Right cardiac atrium (tissue), 5 donors: ENCODE results near the gene PSIP1. TPM values are rescaled to one million over a fixed set of nuclear protein-coding genes. Genes with fewer than 3 reads are reported as not detected.
"Not testable (repeated sequence)": the region's sequence is repeated elsewhere in the genome, so short reads cannot be mapped to it uniquely, and the experiment has no call there.

Experiments
- ATAC-seq, 2 donors: fragments of 200-7000 bp; cut with Tn5 transposase; one replicate each; pipeline versions ENCODE4 v1.8.0 to v1.9.1; 2020; ENCODE audit warnings: moderate library complexity in 2 of 2, mild to moderate bottlenecking in 1 of 2
- DNase-seq, 3 donors: peaks; one replicate each; pipeline ENCODE4 v3.0.0-alpha.2; 2020
- H3K27ac ChIP-seq: one replicate; pipeline ENCODE4 v1.5.1; 2013; ENCODE audit warnings: mild to moderate bottlenecking, low read length, control low read depth, moderate library complexity
- H3K27me3 ChIP-seq: one replicate; pipeline ENCODE4 v1.6.1; 2013; ENCODE audit not compliant: control insufficient read depth, insufficient read depth
- H3K4me1 ChIP-seq: one replicate; pipeline ENCODE4 v1.6.1; 2013; ENCODE audit warnings: low read length; ENCODE audit not compliant: control insufficient read depth, insufficient read depth
- H3K4me3 ChIP-seq: one replicate; pipeline ENCODE4 v1.5.1; 2013; ENCODE audit warnings: low read length, control low read depth
- H3K9me3 ChIP-seq: one replicate; pipeline ENCODE4 v1.6.1; 2013; ENCODE audit warnings: low read length; ENCODE audit not compliant: control insufficient read depth
- WGBS: extraction: QIAGEN DNeasy Blood & Tissue Kit; methylation state at CpG from one replicate; pipeline ENCODE4 v1.1.7; 2013; 5-methylcytosine and 5-hydroxymethylcytosine counted together
- intact Hi-C, 4 donors: fragments of 100-400 bp; cut with DNase I; formaldehyde crosslinking; loops; one replicate each; pipeline versions ENCODE4 v1.11.0 to v1.14.0; 2022 to 2023
- polyA plus RNA-seq: library from polyadenylated mRNA; stranded (reverse); fragments of 200-250 nt; gene quantifications from one replicate; pipeline ENCODE4 v1.2.3, GENCODE V29; 2013
- total RNA-seq, 4 donors: library from RNA; stranded (reverse); fragmentation: NEBNext Ultra II Directional; extraction: Animal tissue kit (Norgen Biotek cat#: 25700); gene quantifications; one replicate each; pipeline ENCODE4 v1.2.1, GENCODE V29; 2021
- donor health status: healthy with polysubstance abuse.
- donor health status: DM: no; HTN: yes; CAD: no.
- donor health status: DM: no; HTN: no; CAD: no.
- donor health status: DM: no; HTN: yes; CAD: no; lungs with severe emphysema.
- donor health status: DM: yes; HTN: yes; CAD: no.

The PSIP1 gene
- total and polyA plus RNA-seq, 5 donors: 21.7 to 39.5 (median 36.4) TPM

DNA sequence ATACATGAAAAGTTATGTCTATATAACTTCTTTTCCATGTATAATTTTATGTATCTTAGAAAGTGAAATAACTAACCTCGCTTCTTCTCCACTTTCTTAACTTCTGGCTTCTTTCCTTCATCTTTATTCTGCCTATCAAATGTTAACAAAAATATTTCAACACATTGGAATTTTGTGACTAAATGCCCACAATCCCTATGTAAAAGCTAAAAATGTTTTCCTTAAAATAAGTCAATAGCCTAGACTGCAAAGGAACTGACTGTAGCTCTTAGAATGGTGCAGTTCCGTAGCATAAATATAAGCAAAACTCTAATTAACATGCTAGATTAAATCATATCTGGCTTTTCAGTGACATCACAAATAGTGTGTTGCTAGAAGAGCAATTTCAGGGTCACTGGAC, 40.9 kb downstream of the PSIP1 start:
- Histone ChIP-seq H3K4me3 (no peak overlapping the region), H3K9me3 (no peaks in the 10 kb centered on the region), H3K27ac (no peak overlapping the region), H3K4me1 (no peaks in the 10 kb centered on the region), H3K27me3 (no peaks in the 10 kb centered on the region)
- no peak for DNase-seq
- ATAC-seq: no peak
- 91% methylated on average over 2 of the region's 2 CpGs for WGBS
- intact Hi-C loops: no loop called here

GRCh38 chr9:15469406-15469805, 41.4 kb downstream of the PSIP1 start:
- no peak overlapping the region for H3K4me3 ChIP-seq
- H3K4me1 ChIP-seq: no peaks in the 10 kb centered on the region
- no peaks in the 10 kb centered on the region for H3K27me3 ChIP-seq
- no peak overlapping the region for H3K27ac ChIP-seq
- intact Hi-C loops: no loop called here
- WGBS: 69% methylated on average over 1 of the region's 1 CpG
- ATAC-seq: no peak
- H3K9me3 ChIP-seq: no peaks in the 10 kb centered on the region
- no peak for DNase-seq

DNA sequence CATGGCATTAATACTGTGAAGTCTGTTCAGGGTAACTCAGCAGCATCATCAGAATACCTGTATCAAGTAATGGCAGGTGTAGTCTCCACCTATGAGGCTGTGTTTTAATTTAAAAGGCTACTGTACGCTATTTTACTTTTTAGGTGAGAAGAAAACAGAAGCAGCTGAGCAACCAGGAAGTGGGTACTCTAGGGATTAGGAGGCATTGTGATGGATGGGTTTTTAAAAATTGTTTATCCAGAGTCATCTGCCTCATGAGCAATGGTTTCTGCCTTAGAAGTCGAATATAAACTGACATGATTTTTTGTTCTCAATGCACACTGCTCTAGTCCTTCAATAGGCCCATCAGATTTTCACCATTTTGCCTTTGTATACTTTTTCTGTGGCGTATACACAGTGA, 42.6 kb downstream of the PSIP1 start:
- Histone ChIP-seq H3K27me3 (no peaks in the 10 kb centered on the region), H3K4me3 (no peak overlapping the region), H3K9me3 (no peaks in the 10 kb centered on the region), H3K27ac (no peak overlapping the region), H3K4me1 (no peaks in the 10 kb centered on the region)
- 82% methylated on average over 3 of the region's 3 CpGs for WGBS
- ATAC-seq: no peak
- intact Hi-C loops: no loop called here
- DNase-seq: no peak

- Histone ChIP-seq H3K4me1 (no peaks in the 10 kb centered on the region), H3K27ac (no peak overlapping the region), H3K9me3 (no peaks in the 10 kb centered on the region), H3K27me3 (no peaks in the 10 kb centered on the region), H3K4me3 (no peak overlapping the region)
- ATAC-seq: peak in 1 of 2 donors; percentile 64
- intact Hi-C loops: no loop called here
- WGBS: 44% methylated on average over 2 of the region's 2 CpGs
- no peak for DNase-seq
These were observed 49.2 kb downstream of the PSIP1 start for GRCh38 chr9:15461601-15462000.

DNA sequence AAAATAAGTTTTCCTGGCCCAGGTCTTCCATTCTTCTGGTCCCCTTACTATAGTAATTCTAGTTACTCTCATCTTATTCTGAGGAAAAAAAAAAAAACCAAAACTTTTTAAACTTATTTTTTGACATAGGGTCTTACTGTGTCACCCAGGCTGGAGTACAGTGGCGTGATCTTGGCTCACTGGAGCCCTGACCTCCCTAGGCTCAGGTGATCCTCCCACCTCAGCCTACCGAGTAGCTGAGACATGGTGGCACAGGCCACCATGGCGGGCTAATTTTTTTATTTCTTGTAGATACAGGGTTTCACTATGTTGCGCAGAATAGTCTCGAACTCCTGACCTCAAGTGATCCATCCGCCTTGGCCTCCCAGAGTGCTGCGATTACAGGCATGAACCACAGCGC, 49.7 kb downstream of the PSIP1 start:
- Histone ChIP-seq H3K4me3 (no peak overlapping the region), H3K9me3 (no peaks in the 10 kb centered on the region), H3K27ac (no peak overlapping the region), H3K27me3 (no peaks in the 10 kb centered on the region), H3K4me1 (no peaks in the 10 kb centered on the region)
- ATAC-seq (no peak), DNase-seq (no peak)
- WGBS: 96% methylated on average over 8 of the region's 8 CpGs
- intact Hi-C loops: no loop called here

- Histone ChIP-seq H3K9me3 (no peaks in the 10 kb centered on the region), H3K27me3 (no peaks in the 10 kb centered on the region), H3K4me3 (no peak overlapping the region), H3K4me1 (no peaks in the 10 kb centered on the region), H3K27ac (no peak overlapping the region)
- ATAC-seq: no peak
- intact Hi-C loops: no loop called here
- 94% methylated on average over 5 of the region's 5 CpGs for WGBS
- no peak for DNase-seq
These were observed 56.8 kb downstream of the PSIP1 start for GRCh38 chr9:15453956-15454355.

DNA sequence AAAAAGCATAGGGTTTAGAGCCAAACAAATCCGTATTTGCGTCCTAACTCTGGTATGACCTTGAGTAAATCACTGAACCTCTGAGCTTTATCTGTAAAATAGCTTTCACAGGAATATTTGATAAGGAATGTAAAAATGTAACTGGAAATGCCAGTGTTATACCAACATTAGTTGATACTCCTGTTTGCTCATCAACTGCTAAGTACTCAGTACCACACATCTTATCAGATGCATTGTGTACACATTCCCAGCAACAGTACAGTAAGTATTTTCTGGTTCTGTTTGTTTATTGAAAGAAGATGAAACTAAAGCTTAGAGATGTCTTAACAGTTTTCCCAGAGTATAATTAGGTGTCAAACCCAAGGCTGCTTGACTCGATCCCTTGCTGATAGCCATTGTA, 66.6 kb downstream of the PSIP1 start:
- Histone ChIP-seq H3K27ac (no peak overlapping the region), H3K9me3 (no peaks in the 10 kb centered on the region), H3K4me1 (peaks cover 3% of the 10 kb centered on the region), H3K4me3 (no peak overlapping the region), H3K27me3 (no peaks in the 10 kb centered on the region)
- DNase-seq (no peak), ATAC-seq (no peak)
- WGBS: 78% methylated on average over 3 of the region's 3 CpGs
- intact Hi-C loops: no loop called here

- 99% methylated on average over 33 of the region's 33 CpGs for WGBS
- intact Hi-C loops, H3K9me3 ChIP-seq, DNase-seq, ATAC-seq, H3K27me3 ChIP-seq, H3K27ac ChIP-seq, H3K4me3 ChIP-seq, H3K4me1 ChIP-seq: not testable (repeated sequence)
These were observed 68.5 kb downstream of the PSIP1 start for GRCh38 chr9:15442264-15442663.

DNA sequence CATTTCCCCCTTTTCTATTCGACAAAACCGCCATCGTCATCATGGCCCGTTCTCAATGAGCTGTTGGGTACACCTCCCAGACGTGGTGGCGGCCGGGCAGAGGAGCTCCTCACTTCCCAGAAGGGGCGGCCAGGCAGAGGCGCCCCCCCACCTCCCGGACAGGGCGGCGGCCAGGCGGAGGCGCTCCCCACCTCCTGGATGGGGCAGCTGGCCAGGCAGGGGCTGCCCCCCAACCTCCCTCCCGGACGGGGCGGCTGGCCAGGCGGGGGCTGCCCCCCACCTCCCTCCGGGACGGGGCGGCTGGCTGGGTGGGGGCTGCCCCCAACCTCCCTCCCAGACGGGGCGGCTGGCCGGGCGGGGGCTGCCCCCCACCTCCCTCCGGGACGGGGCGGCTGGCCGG, 68.9 kb downstream of the PSIP1 start:
- DNase-seq, H3K9me3 ChIP-seq, ATAC-seq, H3K4me3 ChIP-seq, H3K4me1 ChIP-seq, intact Hi-C loops, H3K27me3 ChIP-seq, H3K27ac ChIP-seq: not testable (repeated sequence)
- 94% methylated on average over 24 of the region's 29 CpGs for WGBS

GRCh38 chr9:15438891-15439290, 71.9 kb downstream of the PSIP1 start:
- H3K4me1 ChIP-seq: peaks cover 4% of the 10 kb centered on the region
- no peak overlapping the region for H3K4me3 ChIP-seq
- ATAC-seq: no peak
- no peak overlapping the region for H3K27ac ChIP-seq
- intact Hi-C loops: no loop called here
- no peaks in the 10 kb centered on the region for H3K9me3 ChIP-seq
- H3K27me3 ChIP-seq: no peaks in the 10 kb centered on the region
- no peak for DNase-seq
- WGBS: 97% methylated on average over 7 of the region's 7 CpGs

DNA sequence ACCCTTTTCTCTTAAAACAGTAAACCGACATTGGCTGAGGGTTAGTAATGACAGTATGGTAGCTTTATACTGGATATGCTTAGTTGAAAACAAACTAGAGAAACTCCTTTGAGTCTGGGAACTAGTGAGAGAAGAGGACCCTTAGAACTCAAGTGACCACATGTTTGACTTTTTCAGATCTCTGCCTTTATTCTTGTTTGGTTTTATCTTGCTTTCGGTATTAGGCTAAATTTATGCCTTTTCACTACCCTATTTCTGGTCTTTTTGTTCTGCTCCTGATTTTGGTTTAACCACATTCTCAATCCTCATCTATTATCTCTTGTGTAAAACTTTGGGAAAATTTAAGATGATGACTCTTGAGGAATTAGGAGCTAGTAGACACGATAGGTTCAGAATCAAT, 77.1 kb downstream of the PSIP1 start:
- H3K27me3 ChIP-seq: no peaks in the 10 kb centered on the region
- 90% methylated on average over 3 of the region's 3 CpGs for WGBS
- no peak for DNase-seq
- no peak overlapping the region for H3K27ac ChIP-seq
- H3K4me3 ChIP-seq: no peak overlapping the region
- ATAC-seq: no peak
- intact Hi-C loops: no loop called here
- H3K9me3 ChIP-seq: no peaks in the 10 kb centered on the region
- H3K4me1 ChIP-seq: peaks cover 3% of the 10 kb centered on the region

- no peak overlapping the region for H3K4me3 ChIP-seq
- DNase-seq (no peak), ATAC-seq (no peak)
- H3K27ac ChIP-seq: no peak overlapping the region
- intact Hi-C loops: no loop called here
- no peaks in the 10 kb centered on the region for H3K9me3 ChIP-seq
- H3K4me1 ChIP-seq: peaks cover 3% of the 10 kb centered on the region
- H3K27me3 ChIP-seq: no peaks in the 10 kb centered on the region
- 75% methylated on average over 4 of the region's 4 CpGs for WGBS
These were observed 77.6 kb downstream of the PSIP1 start for GRCh38 chr9:15433191-15433590.
